A549 (cell line): ENCODE measurements around the gene RPS6KB2. TPM values are rescaled to one million over a fixed set of nuclear protein-coding genes. Genes with fewer than 3 reads are reported as not detected.

Experiments used
- ATAC-seq, 2 experiments: fragments of 200-7000 bp in 1 of 2; fragments of >200 bp in 1 of 2; cut with Nextera tagmentation in 1 of 2; cut with Tn5 transposase in 1 of 2; 3 replicates each; pipeline versions ENCODE4 v1.8.0 to v1.9.1; 2018 to 2020; ENCODE audit warnings: mild to moderate bottlenecking in 1 of 2, moderate library complexity in 1 of 2
- CTCF ChIA-PET: fragments of 300-600 bp; sonication (Branson Sonifier 250); formaldehyde crosslinking; extraction: SDS; loops from one replicate; lab custom pipeline; 2021; ENCODE audit warnings: antibody characterized with exemption, inconsistent platforms; lab: Yijun Ruan, JAX
- POLR2A ChIA-PET: fragments of 350-600 bp; formaldehyde crosslinking; extraction: SDS; loops from one replicate; lab custom pipeline; 2021; ENCODE audit warnings: antibody characterized with exemption, inconsistent platforms; lab: Yijun Ruan, JAX
- DNase-seq, 2 experiments: peaks; one replicate each; pipeline versions ENCODE4 v3.0.0 to v3.0.0-alpha.2; 2011 to 2016; ENCODE audit warnings: low read depth in 1 of 2, low spot score in 1 of 2
- FAIRE-seq: peaks from 2 replicates; lab custom pipeline; 2011; peaks lifted over from hg19 to GRCh38; lab: Jason Lieb, UNC
- H3K27ac ChIP-seq, 2 experiments: fragments of >200 bp; sonication (Bioruptor Twin); formaldehyde crosslinking; 3 replicates each; pipeline ENCODE4 v1.5.1; 2016 to 2017
- H3K4me1 ChIP-seq: fragments of >200 bp; sonication (Bioruptor Twin); formaldehyde crosslinking; 3 replicates; pipeline ENCODE4 v1.6.1; 2016
- H3K4me2 ChIP-seq: fragments of >200 bp; sonication (Bioruptor Twin); formaldehyde crosslinking; 3 replicates; pipeline ENCODE4 v1.6.1; 2016
- H3K4me3 ChIP-seq: fragments of >200 bp; sonication (Bioruptor Twin); formaldehyde crosslinking; 3 replicates; pipeline ENCODE4 v1.5.1; 2016
- H3K9me3 ChIP-seq: fragments of >200 bp; sonication (Bioruptor Twin); formaldehyde crosslinking; 3 replicates; pipeline ENCODE4 v1.6.1; 2016
- CBX8 ChIP-seq: fragments of 200-600 bp; sonication (generic); IDR thresholded peaks from 2 replicates; pipeline ENCODE4 v1.6.1; 2016
- CEBPB ChIP-seq, 2 experiments: fragments of >200 bp in 1 of 2; sonication (Bioruptor Twin) in 1 of 2; formaldehyde crosslinking in 1 of 2; IDR thresholded peaks; 2 replicates each; pipeline ENCODE4 v1.6.1; 2012 to 2016
- EHF ChIP-seq: fragments of 250-450 bp; sonication (Bioruptor Pico); IDR thresholded peaks from 2 replicates; pipeline ENCODE4 v1.5.0; 2020; ENCODE audit warnings: mild to moderate bottlenecking
- FOSB ChIP-seq: fragments of 250-450 bp; sonication (Bioruptor Pico); IDR thresholded peaks from 2 replicates; pipeline ENCODE4 v1.5.0; 2020; ENCODE audit warnings: mild to moderate bottlenecking, moderate library complexity
- FOSL2 ChIP-seq, 2 experiments: fragments of 450-650 bp in 1 of 2; fragments of >200 bp in 1 of 2; sonication (Bioruptor Twin) in 1 of 2; formaldehyde crosslinking; IDR thresholded peaks; 2 replicates each; pipeline versions ENCODE4 v1.5.0 to v1.6.1; 2016 to 2020; ENCODE audit warnings: mild to moderate bottlenecking in 1 of 2, moderate library complexity in 1 of 2
- HDAC2 ChIP-seq: fragments of 200-600 bp; sonication (generic); IDR thresholded peaks from 2 replicates; pipeline ENCODE4 v1.6.1; 2016
- HOXB5 ChIP-seq: fragments of 250-450 bp; sonication (Bioruptor Pico); IDR thresholded peaks from 2 replicates; pipeline ENCODE4 v1.5.0; 2020; ENCODE audit warnings: mild to moderate bottlenecking, moderate library complexity
- KDM1A ChIP-seq: fragments of 200-600 bp; sonication (generic); IDR thresholded peaks from 2 replicates; pipeline ENCODE4 v1.6.1; 2016; ENCODE audit warnings: low read depth, mild to moderate bottlenecking
- NPAS2 ChIP-seq: fragments of 250-450 bp; sonication (Bioruptor Pico); IDR thresholded peaks from 2 replicates; pipeline ENCODE4 v1.8.0; 2022; ENCODE audit warnings: mild to moderate bottlenecking, moderate library complexity, borderline replicate concordance
- NR3C1 ChIP-seq: fragments of >200 bp; sonication (Bioruptor Twin); formaldehyde crosslinking; IDR thresholded peaks from 3 replicates; pipeline ENCODE4 v1.6.1; 2017
- POLR2AphosphoS2 ChIP-seq: conservative IDR thresholded peaks from 2 replicates; pipeline ENCODE4 v1.6.1; 2012; ENCODE audit warnings: low read length, improper control_type of control experiment, inconsistent platforms
- RAD21 ChIP-seq, 2 experiments: fragments of >200 bp in 1 of 2; sonication (Bioruptor Twin) in 1 of 2; formaldehyde crosslinking in 1 of 2; IDR thresholded peaks in 1 of 2; conservative IDR thresholded peaks in 1 of 2; 2 replicates in 1 of 2; 3 replicates in 1 of 2; pipeline ENCODE4 v1.6.1; 2012 to 2018; ENCODE audit warnings: inconsistent platforms in 1 of 2
- RARB ChIP-seq: fragments of 250-450 bp; sonication (Bioruptor Pico); IDR thresholded peaks from 2 replicates; pipeline ENCODE4 v1.8.0; 2021; ENCODE audit warnings: mild to moderate bottlenecking, moderate library complexity
- RCOR1 ChIP-seq: fragments of 150-350 bp; IDR thresholded peaks from 2 replicates; pipeline ENCODE4 v1.6.1; 2014; ENCODE audit warnings: antibody characterized with exemption, low read length, low read depth
- SMC3 ChIP-seq: fragments of >200 bp; sonication (Bioruptor Twin); formaldehyde crosslinking; IDR thresholded peaks from 3 replicates; pipeline ENCODE4 v1.6.1; 2018; ENCODE audit warnings: inconsistent platforms
- TP53 ChIP-seq: fragments of 250-450 bp; sonication (Bioruptor Pico); IDR thresholded peaks from 2 replicates; pipeline ENCODE4 v1.5.0; 2021; ENCODE audit warnings: mild to moderate bottlenecking, moderate library complexity
- ZFP36 ChIP-seq: fragments of 450-650 bp; IDR thresholded peaks from 2 replicates; pipeline ENCODE4 v1.6.1; 2014; ENCODE audit warnings: borderline replicate concordance; ENCODE audit not compliant: partially characterized antibody
- ZNF302 ChIP-seq: fragments of 250-450 bp; sonication (Bioruptor Pico); IDR thresholded peaks from 2 replicates; pipeline ENCODE4 v1.9.0; 2021; ENCODE audit warnings: inconsistent platforms, mild to moderate bottlenecking, moderate library complexity
- ZSCAN20 ChIP-seq: fragments of 250-450 bp; sonication (Bioruptor Pico); IDR thresholded peaks from 2 replicates; pipeline ENCODE4 v1.8.0; 2022; ENCODE audit warnings: mild to moderate bottlenecking, moderate library complexity
- WGBS: methylation state at CpG from one replicate; pipeline ENCODE4 v1.1.6; 2017; ENCODE audit errors: missing lambda C conversion rate; 5-methylcytosine and 5-hydroxymethylcytosine counted together
- polyA plus RNA-seq, 4 experiments: library from polyadenylated mRNA; depleted of rRNA in 3 of 4; stranded (reverse); fragments of >200 nt; fragmentation: RNase III in 1 of 4; extraction: RNeasy Plus Mini Kit Qiagen cat#74134 plus additional on column Dnase treatment in 1 of 4; gene quantifications; 2 replicates in 3 of 4; 3 replicates in 1 of 4; pipeline ENCODE4 v1.2.3, GENCODE V29; 2011 to 2017
- TF ChIP-seq, protein P1 (sequence below): fragments of >200 bp; sonication (Bioruptor Twin); formaldehyde crosslinking; IDR thresholded peaks from 3 replicates; pipeline ENCODE4 v1.5.1; 2016
- TF ChIP-seq, protein P2 (sequence below): fragments of >200 bp; sonication (Bioruptor Twin); formaldehyde crosslinking; IDR thresholded peaks from 2 replicates; pipeline ENCODE4 v1.6.1; 2016
- TF ChIP-seq, protein P3 (sequence below): fragments of 150-350 bp; IDR thresholded peaks from 2 replicates; pipeline ENCODE4 v1.6.1; 2014; ENCODE audit warnings: low read depth, mild to moderate bottlenecking, low read length
- TF ChIP-seq, protein P4 (sequence below): fragments of >200 bp; sonication (Bioruptor Twin); formaldehyde crosslinking; IDR thresholded peaks from 3 replicates; pipeline ENCODE4 v1.6.1; 2016

RPS6KB2 gene
- polyA plus RNA-seq, 2 of the 4 experiments (the other 2 are of a cell fraction): 40.9 to 47.9 TPM

DNA sequence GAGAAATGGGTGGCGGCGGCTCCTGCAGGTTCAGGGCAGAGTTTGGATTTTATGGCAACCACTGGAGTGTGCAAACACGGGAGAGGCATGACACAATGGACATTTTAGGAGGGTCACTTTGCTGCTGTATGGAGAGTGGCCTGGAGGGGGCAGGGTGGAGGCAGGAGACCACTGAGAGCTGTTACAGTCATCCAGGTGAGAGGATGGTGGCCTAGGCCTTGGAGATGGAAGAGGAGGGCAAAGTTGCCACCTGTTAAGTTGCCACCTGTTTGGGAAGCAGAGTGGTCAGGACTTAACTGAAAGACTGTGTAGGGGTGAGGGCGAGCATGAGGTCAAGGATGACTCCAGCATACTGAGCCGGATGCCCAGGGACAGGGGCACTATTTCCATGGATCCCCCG is 38.8 kb upstream of the RPS6KB2 start:
- ATAC-seq (peak; percentile 43 to 45; a peak in 4 of 6 replicates), FAIRE-seq (no peak), DNase-seq (peak; percentile 59 to 75)
- Histone ChIP-seq H3K4me3 (no peak overlapping the region), H3K4me2 (no peak overlapping the region), H3K27ac (peak overlapping the region in 1 of 2 experiments; percentile 28; a peak in 1 of 6 replicates), H3K4me1 (peaks cover 35% of the 10 kb centered on the region), H3K9me3 (no peaks in the 10 kb centered on the region)
- ChIA-PET POLR2A (interaction anchor here (0.9 kb wide), 1 partner anchor 35 kb away, joined by 3 read pairs; no protein-coding TSS in a partner anchor), CTCF (interaction anchor here (0.6 to 46.2 kb wide), 11 partner anchors 3 to 128 kb away, joined by 3 to 1913 read pairs (median 3); partner anchors contain the start of genes CLCF1, POLD4, PPP1CA and RAD9A)
- 80% methylated on average over 6 of the region's 6 CpGs for WGBS
- TF ChIP-seq FOSB (CRISPR knock-in tag): no peak
- TF ChIP-seq, protein P1, sequence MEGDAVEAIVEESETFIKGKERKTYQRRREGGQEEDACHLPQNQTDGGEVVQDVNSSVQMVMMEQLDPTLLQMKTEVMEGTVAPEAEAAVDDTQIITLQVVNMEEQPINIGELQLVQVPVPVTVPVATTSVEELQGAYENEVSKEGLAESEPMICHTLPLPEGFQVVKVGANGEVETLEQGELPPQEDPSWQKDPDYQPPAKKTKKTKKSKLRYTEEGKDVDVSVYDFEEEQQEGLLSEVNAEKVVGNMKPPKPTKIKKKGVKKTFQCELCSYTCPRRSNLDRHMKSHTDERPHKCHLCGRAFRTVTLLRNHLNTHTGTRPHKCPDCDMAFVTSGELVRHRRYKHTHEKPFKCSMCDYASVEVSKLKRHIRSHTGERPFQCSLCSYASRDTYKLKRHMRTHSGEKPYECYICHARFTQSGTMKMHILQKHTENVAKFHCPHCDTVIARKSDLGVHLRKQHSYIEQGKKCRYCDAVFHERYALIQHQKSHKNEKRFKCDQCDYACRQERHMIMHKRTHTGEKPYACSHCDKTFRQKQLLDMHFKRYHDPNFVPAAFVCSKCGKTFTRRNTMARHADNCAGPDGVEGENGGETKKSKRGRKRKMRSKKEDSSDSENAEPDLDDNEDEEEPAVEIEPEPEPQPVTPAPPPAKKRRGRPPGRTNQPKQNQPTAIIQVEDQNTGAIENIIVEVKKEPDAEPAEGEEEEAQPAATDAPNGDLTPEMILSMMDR: peak; percentile 47
- peak; percentile 41; the same call in 2 of the 3 replicates for TF ChIP-seq SMC3
- TF ChIP-seq RAD21 (conservative IDR thresholded peaks at IDR 0.05 in 1 of 2, IDR thresholded peaks at IDR 0.05 in 1 of 2): peak; percentile 46; a peak in 4 of 5 replicates
- TF ChIP-seq NPAS2: no peak

DNA sequence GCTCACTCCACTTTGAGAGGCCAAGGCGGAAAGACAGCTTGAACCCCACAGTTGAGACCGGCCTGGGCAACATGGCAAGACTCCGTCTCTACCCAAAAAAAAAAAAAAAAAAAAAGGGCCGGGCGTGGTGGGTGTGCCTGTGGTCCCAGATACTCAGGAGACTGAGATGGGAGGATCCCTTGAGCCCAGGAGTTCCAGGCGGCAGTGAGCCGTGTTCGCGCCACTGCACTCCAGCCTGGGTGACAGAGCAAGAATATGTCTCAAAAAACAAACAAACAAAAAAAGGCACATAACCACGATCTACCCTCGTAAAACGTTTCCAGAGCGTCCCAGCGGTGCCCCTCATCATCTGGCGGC is 37.4 kb upstream of the RPS6KB2 start:
- peak overlapping the region; percentile 92 for H3K4me2 ChIP-seq
- H3K9me3 ChIP-seq: no peaks in the 10 kb centered on the region
- POLR2A ChIA-PET: interaction anchor here (0.7 to 2.5 kb wide), 4 partner anchors 11 to 38 kb away, joined by 3 to 21 read pairs (median 9); partner anchors contain the start of genes POLD4 and PPP1CA
- DNase-seq: no peak
- H3K4me1 ChIP-seq: peaks cover 20% of the 10 kb centered on the region; the same call in 2 of the 3 replicates
- CTCF ChIA-PET: interaction anchor here (1.0 to 46.2 kb wide), 6 partner anchors 1 to 73 kb away, joined by 3 to 1913 read pairs (median 320); partner anchors contain the start of genes CLCF1, POLD4, PPP1CA and RAD9A
- H3K4me3 ChIP-seq: peak overlapping the region; percentile 77
- no peak for FAIRE-seq
- H3K27ac ChIP-seq: peak overlapping the region; percentile 85 to 90
- ATAC-seq: peak in 1 of 2 experiments; percentile 2; a peak in 2 of 6 replicates
- WGBS: 23% methylated on average over 15 of the region's 15 CpGs
- TF ChIP-seq CEBPB (IDR thresholded peaks at IDR 0.05): no peak
- no peak for TF ChIP-seq FOSB (CRISPR knock-in tag)
- no peak for TF ChIP-seq NPAS2

DNA sequence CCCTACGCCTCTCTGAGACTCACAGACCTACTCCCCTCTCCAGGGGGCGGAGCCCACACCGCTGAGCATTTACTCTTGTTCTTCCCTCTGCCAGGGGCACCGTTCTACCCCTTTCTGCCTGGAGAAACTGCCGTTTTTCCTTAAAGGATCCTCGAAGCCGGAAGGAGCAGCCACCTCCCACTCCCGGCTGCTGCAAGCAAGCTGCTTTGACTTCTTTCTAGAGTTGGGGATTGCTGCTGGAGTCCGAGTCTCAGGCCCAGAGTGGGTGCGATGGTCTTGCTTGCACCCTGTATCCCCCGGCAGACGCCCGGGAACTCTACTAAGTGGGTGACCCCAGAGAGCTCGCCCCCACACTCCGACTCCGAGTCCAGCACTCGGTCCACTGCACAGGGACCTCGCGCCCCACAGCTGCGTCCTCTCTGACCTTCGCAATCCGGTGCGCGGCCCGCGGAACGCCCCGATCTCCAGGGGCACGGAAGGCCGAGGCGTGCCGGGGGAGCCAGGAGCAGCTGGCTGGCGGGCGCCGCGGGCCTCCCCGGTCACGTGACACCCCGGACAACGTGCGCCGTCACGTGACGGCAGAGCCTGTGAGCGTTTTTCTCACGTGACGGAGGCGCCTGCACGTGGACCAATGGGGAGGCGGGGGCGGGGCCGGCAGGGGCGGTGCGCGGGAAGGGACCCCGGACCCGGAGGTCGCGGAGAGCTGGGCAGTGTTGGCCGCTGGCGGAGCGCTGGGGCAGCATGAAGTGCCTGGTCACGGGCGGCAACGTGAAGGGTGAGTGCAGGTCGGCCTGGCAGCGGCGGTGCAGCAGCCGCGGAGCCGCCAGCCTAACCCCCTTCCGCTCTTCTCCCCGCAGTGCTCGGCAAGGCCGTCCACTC is 36.8 kb upstream of the RPS6KB2 start, which contains the start of gene RAD9A:
RAD9A (plus strand) TSS at position 683 of the 879 bp plus-strand sequence; CDS start at position 742, 59 bp downstream.
- CTCF ChIA-PET: interaction anchor here (0.6 to 46.2 kb wide), 9 partner anchors 1 to 129 kb away, joined by 3 to 1913 read pairs (median 8); partner anchors contain the start of genes CLCF1, PITPNM1, POLD4 and PPP1CA
- no peak; the same call in 1 of the 2 replicates for TF ChIP-seq ZSCAN20
- TF ChIP-seq NR3C1: no peak
- TF ChIP-seq FOSL2 (IDR thresholded peaks at IDR 0.05): no peak
- peak; percentile 53 for TF ChIP-seq FOSL2 (CRISPR knock-in tag; IDR thresholded peaks at IDR 0.05)
- no peak for TF ChIP-seq RCOR1
- TF ChIP-seq, protein P2, sequence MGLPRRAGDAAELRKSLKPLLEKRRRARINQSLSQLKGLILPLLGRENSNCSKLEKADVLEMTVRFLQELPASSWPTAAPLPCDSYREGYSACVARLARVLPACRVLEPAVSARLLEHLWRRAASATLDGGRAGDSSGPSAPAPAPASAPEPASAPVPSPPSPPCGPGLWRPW: no peak
- peak; percentile 78; the same call in 1 of the 2 replicates for TF ChIP-seq TP53 (CRISPR knock-in tag)
- TF ChIP-seq HDAC2: no peak; the same call in 1 of the 2 replicates
- TF ChIP-seq KDM1A: no peak
- TF ChIP-seq, protein P1: no peak
- TF ChIP-seq RARB (CRISPR knock-in tag): no peak
- TF ChIP-seq CBX8: no peak
- TF ChIP-seq ZNF302 (CRISPR knock-in tag): no peak
- TF ChIP-seq HOXB5 (CRISPR knock-in tag): peak; percentile 91; the same call in 1 of the 2 replicates
- TF ChIP-seq, protein P3, sequence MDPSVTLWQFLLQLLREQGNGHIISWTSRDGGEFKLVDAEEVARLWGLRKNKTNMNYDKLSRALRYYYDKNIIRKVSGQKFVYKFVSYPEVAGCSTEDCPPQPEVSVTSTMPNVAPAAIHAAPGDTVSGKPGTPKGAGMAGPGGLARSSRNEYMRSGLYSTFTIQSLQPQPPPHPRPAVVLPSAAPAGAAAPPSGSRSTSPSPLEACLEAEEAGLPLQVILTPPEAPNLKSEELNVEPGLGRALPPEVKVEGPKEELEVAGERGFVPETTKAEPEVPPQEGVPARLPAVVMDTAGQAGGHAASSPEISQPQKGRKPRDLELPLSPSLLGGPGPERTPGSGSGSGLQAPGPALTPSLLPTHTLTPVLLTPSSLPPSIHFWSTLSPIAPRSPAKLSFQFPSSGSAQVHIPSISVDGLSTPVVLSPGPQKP: no peak
- TF ChIP-seq, protein P4, sequence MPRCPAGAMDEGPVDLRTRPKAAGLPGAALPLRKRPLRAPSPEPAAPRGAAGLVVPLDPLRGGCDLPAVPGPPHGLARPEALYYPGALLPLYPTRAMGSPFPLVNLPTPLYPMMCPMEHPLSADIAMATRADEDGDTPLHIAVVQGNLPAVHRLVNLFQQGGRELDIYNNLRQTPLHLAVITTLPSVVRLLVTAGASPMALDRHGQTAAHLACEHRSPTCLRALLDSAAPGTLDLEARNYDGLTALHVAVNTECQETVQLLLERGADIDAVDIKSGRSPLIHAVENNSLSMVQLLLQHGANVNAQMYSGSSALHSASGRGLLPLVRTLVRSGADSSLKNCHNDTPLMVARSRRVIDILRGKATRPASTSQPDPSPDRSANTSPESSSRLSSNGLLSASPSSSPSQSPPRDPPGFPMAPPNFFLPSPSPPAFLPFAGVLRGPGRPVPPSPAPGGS: 0 out of 3 replicates have a peak, but pooled peaks have one; percentile 47
- 0 out of 2 replicates have a peak, but pooled peaks have one; percentile 43 for TF ChIP-seq EHF
- TF ChIP-seq ZFP36: no peak
- no peak; the same call in 1 of the 2 replicates for TF ChIP-seq POLR2AphosphoS2

More for the DNA sequence above, 36.8 kb upstream of the RPS6KB2 start, which contains the start of gene RAD9A:
- Histone ChIP-seq H3K4me2 (peak within 1 kb of the TSS; percentile 92), H3K9me3 (no peaks in the 10 kb centered on the region), H3K4me1 (peaks cover 19% of the 10 kb centered on the region; the same call in 2 of the 3 replicates), H3K27ac (peak within 1 kb of the TSS; percentile 85 to 90), H3K4me3 (peak within 1 kb of the TSS; percentile 77)
- FAIRE-seq: no peak
- 3% methylated on average over 48 of the region's 75 CpGs for WGBS
- ATAC-seq: peak; percentile 59 to 77
- POLR2A ChIA-PET: interaction anchor here (0.8 to 2.5 kb wide), 12 partner anchors 10 to 74 kb away, joined by 3 to 21 read pairs (median 3); partner anchors contain the start of genes POLD4 and PPP1CA
- DNase-seq: peak; percentile 94 to 97
